ENCODE measurements around the gene RFK. TPM values are rescaled to one million over a fixed set of nuclear protein-coding genes. Genes with fewer than 3 reads are reported as not detected.

Gene RFK
- total and polyA plus RNA-seq, 2 of the 13 experiments (the other 11 are each of a cell fraction or from before 2014, with no cell fraction given), result 18.2 to 37.2 TPM

GRCh38 chr9:76369583-76369982, 24.6 kb downstream of the RFK start:
- no peak; the same call in 2 of the 3 replicates for ATAC-seq

GRCh38 chr9:76366275-76366674, 28.0 kb downstream of the RFK start:
- CTCF ChIA-PET (ENCODE audit: low intra/inter-chr PET ratio, low total read pairs), result no interaction called here
- H3K9ac ChIP-seq (ENCODE audit: insufficient read depth, low read depth, low read length), result no peak overlapping the region
- no peaks in the 10 kb centered on the region; a peak in 2 of 5 replicates for H3K27me3 ChIP-seq (ENCODE audit: control insufficient read depth in 1 of 2, insufficient read depth in 2 of 2, low read length in 2 of 2)
- no peaks in the 10 kb centered on the region for H3K79me2 ChIP-seq (ENCODE audit: insufficient read depth, low read length)
- H3K27ac ChIP-seq (ENCODE audit: extremely low read length, insufficient read depth, low read length), result no peak overlapping the region
- no peaks in the 10 kb centered on the region for H3K9me3 ChIP-seq (ENCODE audit: low read length)
- H3K4me3 ChIP-seq (replicated peaks in 1 of 3; ENCODE audit: insufficient read depth in 1 of 3, low read depth in 2 of 3, low read length in 3 of 3), result no peak overlapping the region
- no peaks in the 10 kb centered on the region for H3K36me3 ChIP-seq (replicated peaks in 1 of 2; ENCODE audit: control insufficient read depth in 1 of 2, insufficient read depth in 2 of 2, low read length in 2 of 2)
- H3K4me1 ChIP-seq (ENCODE audit: insufficient read depth, low read length), result peaks cover 58% of the 10 kb centered on the region
- H2AFZ ChIP-seq (ENCODE audit: low read length), result no peak overlapping the region
- in situ Hi-C loops (cut with HindIII; ENCODE audit: extremely low pct_ligation_motif_present, low pct_unique_long_range_greater_than_20kb) (no loop called here), intact Hi-C loops (cut with micrococcal nuclease; ENCODE audit: unreplicated experiment) (loop anchor here (5.0 kb wide), 1 partner anchor 36 kb away; no protein-coding TSS in a partner anchor)
- POLR2A ChIA-PET, result no interaction called here
- FAIRE-seq (no peak), DNase-seq (ENCODE audit: low spot score) (no peak), ATAC-seq (no peak)
- no peak overlapping the region for H3K4me2 ChIP-seq (ENCODE audit: low read depth, low read length)
- 61% methylated on average over 4 of the region's 4 CpGs for WGBS (ENCODE audit: low lambda C conversion rate)
- no peaks in the 10 kb centered on the region for H4K20me1 ChIP-seq (ENCODE audit: insufficient read depth, low read length)
- BruUV-seq (replicated peaks), result no TSS peak
- no peak for TF ChIP-seq ZNF101 (CRISPR knock-in tag; IDR thresholded peaks at IDR 0.05; ENCODE audit: borderline replicate concordance, low read depth)
- TF ChIP-seq ZNF891 (CRISPR knock-in tag; IDR thresholded peaks at IDR 0.05), result no peak
- no peak for TF ChIP-seq PAWR (CRISPR knock-in tag; IDR thresholded peaks at IDR 0.05; ENCODE audit: borderline replicate concordance)
- TF ChIP-seq AHDC1 (CRISPR knock-in tag; IDR thresholded peaks at IDR 0.05; ENCODE audit: borderline replicate concordance), result no peak
- TF ChIP-seq CBX5 (CRISPR knock-in tag; IDR thresholded peaks at IDR 0.05; ENCODE audit: borderline replicate concordance), result no peak
- no peak for TF ChIP-seq ELF3 (CRISPR knock-in tag; IDR thresholded peaks at IDR 0.05)
- TF ChIP-seq ZNF441 (CRISPR knock-in tag; IDR thresholded peaks at IDR 0.05; ENCODE audit: borderline replicate concordance), result no peak
- no peak for TF ChIP-seq JUND (CRISPR knock-in tag; IDR thresholded peaks at IDR 0.05)
- no peak for TF ChIP-seq ZNF44 (CRISPR knock-in tag; IDR thresholded peaks at IDR 0.05)
- TF ChIP-seq ZBTB1 (CRISPR knock-in tag; IDR thresholded peaks at IDR 0.05; ENCODE audit: borderline replicate concordance), result no peak
- no peak for TF ChIP-seq E2F5 (CRISPR knock-in tag; conservative IDR thresholded peaks at IDR 0.05)

More at GRCh38 chr9:76369583-76369982, 24.6 kb downstream of the RFK start:
- CTCF ChIA-PET (ENCODE audit: low intra/inter-chr PET ratio, low total read pairs), result no interaction called here
- DNase-seq (ENCODE audit: low spot score) (peak; percentile 51), FAIRE-seq (peak; percentile 70)
- no peaks in the 10 kb centered on the region for H3K36me3 ChIP-seq (replicated peaks in 1 of 2; ENCODE audit: control insufficient read depth in 1 of 2, insufficient read depth in 2 of 2, low read length in 2 of 2)
- no TSS peak for BruUV-seq (replicated peaks)
- no peaks in the 10 kb centered on the region for H3K9me3 ChIP-seq (ENCODE audit: low read length)
- no peak overlapping the region for H3K9ac ChIP-seq (ENCODE audit: insufficient read depth, low read depth, low read length)
- peaks cover 62% of the 10 kb centered on the region for H3K4me1 ChIP-seq (ENCODE audit: insufficient read depth, low read length)
- H3K27me3 ChIP-seq (ENCODE audit: control insufficient read depth in 1 of 2, insufficient read depth in 2 of 2, low read length in 2 of 2), result no peaks in the 10 kb centered on the region; a peak in 1 of 5 replicates
- peak overlapping the region; percentile 58 for H3K4me2 ChIP-seq (ENCODE audit: low read depth, low read length)
- TF ChIP-seq NR2F6 (IDR thresholded peaks at IDR 0.05) (no peak), NR2F6 (CRISPR knock-in tag; IDR thresholded peaks at IDR 0.05) (0 out of 2 replicates have a peak, but pooled peaks have one; percentile 13), KDM5B (CRISPR knock-in tag; IDR thresholded peaks at IDR 0.05; ENCODE audit: borderline replicate concordance) (no peak), HHEX (CRISPR knock-in tag; IDR thresholded peaks at IDR 0.05) (no peak)
- 7% methylated on average over 3 of the region's 4 CpGs for WGBS (ENCODE audit: low lambda C conversion rate)
- POLR2A ChIA-PET, result interaction anchor here (1.5 kb wide), 1 partner anchor 25 kb away, joined by 6 read pairs; the partner anchor contains the start of gene RFK
- no peaks in the 10 kb centered on the region for H4K20me1 ChIP-seq (ENCODE audit: insufficient read depth, low read length)
- H2AFZ ChIP-seq (ENCODE audit: low read length), result no peak overlapping the region
- no peak overlapping the region for H3K27ac ChIP-seq (ENCODE audit: extremely low read length, insufficient read depth, low read length)
- intact Hi-C loops (cut with micrococcal nuclease; ENCODE audit: unreplicated experiment) (loop anchor here (5.0 kb wide), 1 partner anchor 33 kb away; no protein-coding TSS in a partner anchor), in situ Hi-C loops (cut with HindIII; ENCODE audit: extremely low pct_ligation_motif_present, low pct_unique_long_range_greater_than_20kb) (no loop called here)
- H3K79me2 ChIP-seq (ENCODE audit: insufficient read depth, low read length), result no peaks in the 10 kb centered on the region
- H3K4me3 ChIP-seq (replicated peaks in 1 of 3; ENCODE audit: insufficient read depth in 1 of 3, low read depth in 2 of 3, low read length in 3 of 3), result no peak overlapping the region

Data from HepG2 (cell line).